Medulla oblongata (tissue), 1 donor: ENCODE data around the gene EZH2.

ENCODE experiments used
- DNase-seq: peaks from one replicate; pipeline ENCODE4 v3.0.0-alpha.2; 2015; ENCODE audit errors: extremely low spot score

Gene EZH2

GRCh38 chr7:148770004-148770403, 114.1 kb downstream of the EZH2 start:
- no peak for DNase-seq

- DNase-seq = no peak
These were observed 120.5 kb downstream of the EZH2 start for GRCh38 chr7:148763622-148764021.

GRCh38 chr7:148761499-148762278, 122.4 kb downstream of the EZH2 start:
- DNase-seq = no peak
